Fibroblast of the aortic adventitia (primary cell): ENCODE results near the gene LAPTM5. TPM values are rescaled to one million over a fixed set of nuclear protein-coding genes. Genes with fewer than 3 reads are reported as not detected.

Experiments
- DNase-seq: peaks from one replicate; pipeline ENCODE4 v3.0.0-alpha.2; 2010; ENCODE audit warnings: low read depth
- H3K4me3 ChIP-seq: 2 replicates; pipeline ENCODE4 v1.5.1; 2011; ENCODE audit warnings: low read depth, mild to moderate bottlenecking, control low read depth, low read length, moderate library complexity
- CTCF ChIP-seq: IDR thresholded peaks from 2 replicates; pipeline ENCODE4 v1.5.1; 2011; ENCODE audit warnings: mild to moderate bottlenecking, low read length, control low read depth, inconsistent platforms; ENCODE audit not compliant: insufficient read depth
- total RNA-seq: library from RNA; depleted of rRNA; stranded (reverse); fragments of >200 nt; gene quantifications from 2 replicates; pipeline ENCODE4 v1.2.3, GENCODE V29; 2012; ENCODE audit warnings: low replicate concordance

LAPTM5 gene
- total RNA-seq, 1 donor: 0.18 TPM

- H3K4me3 ChIP-seq: no peak overlapping the region
- TF ChIP-seq CTCF: no peak
- DNase-seq: no peak
These were observed 43.0 kb downstream of the LAPTM5 start for GRCh38 chr1:30714536-30715090.

- no peak for TF ChIP-seq CTCF
- DNase-seq: no peak
- H3K4me3 ChIP-seq: no peak overlapping the region
These were observed 43.5 kb downstream of the LAPTM5 start for GRCh38 chr1:30714025-30714424.

- DNase-seq: no peak
- H3K4me3 ChIP-seq: no peak overlapping the region
- no peak for TF ChIP-seq CTCF
These were observed 44.3 kb downstream of the LAPTM5 start for GRCh38 chr1:30713311-30713710.

- no peak overlapping the region for H3K4me3 ChIP-seq
- no peak for DNase-seq
- no peak for TF ChIP-seq CTCF
These were observed 45.0 kb downstream of the LAPTM5 start for GRCh38 chr1:30712583-30712982.

- no peak overlapping the region for H3K4me3 ChIP-seq
- no peak for TF ChIP-seq CTCF
- no peak for DNase-seq
These were observed 47.2 kb downstream of the LAPTM5 start for GRCh38 chr1:30710407-30710806.

- no peak for DNase-seq
- H3K4me3 ChIP-seq: no peak overlapping the region
- no peak for TF ChIP-seq CTCF
These were observed 49.2 kb downstream of the LAPTM5 start for GRCh38 chr1:30708361-30708728.

GRCh38 chr1:30707412-30708360, 49.9 kb downstream of the LAPTM5 start:
- peak; percentile 87 for TF ChIP-seq CTCF
- peak; percentile 66 for DNase-seq
- H3K4me3 ChIP-seq: no peak overlapping the region
